H9 (cell line): ENCODE data around the gene DCDC1. TPM values are rescaled to one million over a fixed set of nuclear protein-coding genes. Genes with fewer than 3 reads are reported as not detected.

Source experiments
- DNase-seq: peaks from one replicate; pipeline ENCODE4 v3.0.0-alpha.2; 2017
- H2AFZ ChIP-seq: one replicate; pipeline ENCODE4 v1.6.1; 2013; ENCODE audit warnings: mild to moderate bottlenecking, low read length, control low read depth, moderate library complexity
- H2AK5ac ChIP-seq: 2 replicates; pipeline ENCODE4 v1.6.1; 2013; ENCODE audit warnings: low read length, control low read depth, mixed read lengths; ENCODE audit not compliant: insufficient read length
- H2BK120ac ChIP-seq: one replicate; pipeline ENCODE4 v1.6.1; 2013; ENCODE audit warnings: low read depth, mild to moderate bottlenecking, low read length, control low read depth, inconsistent platforms; ENCODE audit not compliant: poor library complexity, severe bottlenecking
- H2BK12ac ChIP-seq: 2 replicates; pipeline ENCODE4 v1.6.1; 2013; ENCODE audit warnings: low read length, control low read depth, mixed read lengths, low read depth; ENCODE audit not compliant: insufficient read length
- H2BK15ac ChIP-seq: 2 replicates; pipeline ENCODE4 v1.6.1; 2013; ENCODE audit warnings: low read depth, low read length, control low read depth
- H2BK20ac ChIP-seq: one replicate; pipeline ENCODE4 v1.6.1; 2013; ENCODE audit warnings: low read depth, mild to moderate bottlenecking, low read length, control low read depth, inconsistent platforms; ENCODE audit not compliant: poor library complexity, severe bottlenecking
- H2BK5ac ChIP-seq: 2 replicates; pipeline ENCODE4 v1.6.1; 2013; ENCODE audit warnings: low read length, control low read depth, mixed read lengths; ENCODE audit not compliant: insufficient read length
- H3K14ac ChIP-seq: 2 replicates; pipeline ENCODE4 v1.6.1; 2013; ENCODE audit warnings: low read length, control low read depth; ENCODE audit not compliant: insufficient read depth
- H3K18ac ChIP-seq: 2 replicates; pipeline ENCODE4 v1.6.1; 2013; ENCODE audit warnings: low read depth, mild to moderate bottlenecking, mixed read lengths, low read length, control low read depth; ENCODE audit not compliant: insufficient read length
- H3K23ac ChIP-seq: 2 replicates; pipeline ENCODE4 v1.6.1; 2013; ENCODE audit warnings: low read length, control low read depth, mixed read lengths, low read depth; ENCODE audit not compliant: insufficient read length
- H3K23me2 ChIP-seq: 2 replicates; pipeline ENCODE4 v1.6.1; 2013; ENCODE audit warnings: low read depth, mild to moderate bottlenecking, mixed read lengths, low read length, control low read depth; ENCODE audit not compliant: insufficient read length, poor library complexity, severe bottlenecking
- H3K27ac ChIP-seq: 2 replicates; pipeline ENCODE4 v1.5.1; 2013; ENCODE audit warnings: low read length, control low read depth, mixed read lengths, low read depth; ENCODE audit not compliant: insufficient read length
- H3K27me3 ChIP-seq: 2 replicates; pipeline ENCODE4 v1.6.1; 2013; ENCODE audit warnings: low read length, control low read depth, inconsistent platforms; ENCODE audit not compliant: insufficient read depth
- H3K4ac ChIP-seq: 2 replicates; pipeline ENCODE4 v1.6.1; 2013; ENCODE audit warnings: low read depth, mild to moderate bottlenecking, control low read depth, inconsistent platforms, low read length, moderate library complexity
- H3K4me1 ChIP-seq: 2 replicates; pipeline ENCODE4 v1.6.1; 2013; ENCODE audit warnings: low read length, control low read depth, inconsistent platforms; ENCODE audit not compliant: insufficient read depth
- H3K4me2 ChIP-seq: 2 replicates; pipeline ENCODE4 v1.6.1; 2013; ENCODE audit warnings: low read length, control low read depth, mixed read lengths; ENCODE audit not compliant: insufficient read length, insufficient read depth
- H3K56ac ChIP-seq: 2 replicates; pipeline ENCODE4 v1.6.1; 2013; ENCODE audit warnings: low read depth, mild to moderate bottlenecking, mixed read lengths, low read length, control low read depth; ENCODE audit not compliant: insufficient read length
- H3K79me1 ChIP-seq: 2 replicates; pipeline ENCODE4 v1.6.1; 2013; ENCODE audit warnings: low read depth, mild to moderate bottlenecking, moderate library complexity, low read length, control low read depth, inconsistent platforms; ENCODE audit not compliant: insufficient read depth, poor library complexity, severe bottlenecking
- H3K79me2 ChIP-seq: 2 replicates; pipeline ENCODE4 v1.6.1; 2013; ENCODE audit warnings: low read length, control low read depth, inconsistent platforms; ENCODE audit not compliant: insufficient read depth
- H3K9ac ChIP-seq: 2 replicates; pipeline ENCODE4 v1.6.1; 2013; ENCODE audit warnings: low read length, control low read depth, mixed read lengths; ENCODE audit not compliant: insufficient read length; ENCODE audit errors: extremely low read depth
- H3K9me3 ChIP-seq: one replicate; pipeline ENCODE4 v1.6.1; 2013; ENCODE audit warnings: low read depth, low read length, inconsistent platforms; ENCODE audit not compliant: control insufficient read depth
- H3T11ph ChIP-seq: one replicate; pipeline ENCODE4 v1.6.1; 2013; ENCODE audit warnings: mild to moderate bottlenecking, low read length, control low read depth, inconsistent platforms
- H4K20me1 ChIP-seq: one replicate; pipeline ENCODE4 v1.6.1; 2013; ENCODE audit not compliant: control insufficient read depth, insufficient read length, insufficient read depth
- H4K5ac ChIP-seq: 2 replicates; pipeline ENCODE4 v1.6.1; 2013; ENCODE audit warnings: low read depth, mild to moderate bottlenecking, mixed read lengths, low read length, control low read depth; ENCODE audit not compliant: insufficient read length
- H4K8ac ChIP-seq: replicated peaks from 2 replicates; pipeline ENCODE4 v1.6.1; 2013; ENCODE audit warnings: low read length, control low read depth, mixed read lengths, low read depth; ENCODE audit not compliant: insufficient read length
- H4K91ac ChIP-seq: 2 replicates; pipeline ENCODE4 v1.6.1; 2013; ENCODE audit warnings: low read depth, mild to moderate bottlenecking, moderate library complexity, mixed read lengths, low read length, control low read depth; ENCODE audit not compliant: insufficient read length
- H3K27ac Mint-ChIP-seq, 3 experiments: 2 replicates in 2 of 3; 3 replicates in 1 of 3; pipeline ENCODE4 v1.8.0; 2020 to 2021; ENCODE audit warnings: mixed read lengths in 3 of 3, mild to moderate bottlenecking in 1 of 3, moderate library complexity in 1 of 3
- H3K27me3 Mint-ChIP-seq: 2 replicates; pipeline ENCODE4 v1.8.0; 2021; ENCODE audit warnings: low read depth, mild to moderate bottlenecking, moderate library complexity, mixed read lengths
- H3K36me3 Mint-ChIP-seq, 3 experiments: 2 replicates in 2 of 3; 3 replicates in 1 of 3; pipeline ENCODE4 v1.8.0; 2020 to 2021; ENCODE audit warnings: low read depth in 3 of 3, mixed read lengths in 3 of 3; ENCODE audit not compliant: insufficient read depth in 1 of 3
- H3K4me1 Mint-ChIP-seq, 2 experiments: 2 replicates each; pipeline ENCODE4 v1.8.0; 2020; ENCODE audit warnings: mixed read lengths in 2 of 2
- H3K4me3 Mint-ChIP-seq, 2 experiments: 2 replicates in 1 of 2; 3 replicates in 1 of 2; pipeline ENCODE4 v1.8.0; 2020 to 2021; ENCODE audit warnings: mild to moderate bottlenecking in 2 of 2, mixed read lengths in 2 of 2, moderate library complexity in 1 of 2
- H3K9me3 Mint-ChIP-seq, 2 experiments: 2 replicates in 1 of 2; 3 replicates in 1 of 2; pipeline ENCODE4 v1.8.0; 2020; ENCODE audit warnings: mild to moderate bottlenecking in 2 of 2, mixed read lengths in 2 of 2, moderate library complexity in 1 of 2
- CTCF ChIP-seq: fragments of 200-600 bp; sonication (generic); conservative IDR thresholded peaks from 3 replicates; pipeline ENCODE4 v1.8.0; 2021; ENCODE audit warnings: antibody characterized with exemption, mild to moderate bottlenecking
- WGBS: extraction: QIAGEN DNeasy Blood & Tissue Kit; methylation state at CpG from one replicate; pipeline ENCODE4 v1.1.7; 2013; ENCODE audit warnings: missing lambda C conversion rate, low lambda C conversion rate, mixed read lengths; ENCODE audit not compliant: insufficient read length; ENCODE audit errors: extremely low coverage; 5-methylcytosine and 5-hydroxymethylcytosine counted together
- total RNA-seq: library from RNA; stranded (reverse); gene quantifications from 2 replicates; pipeline ENCODE4 v1.2.1, GENCODE V29; 2021

The DCDC1 gene
- total RNA-seq, 1 experiment from 2014 or later, result 0.09 TPM

GRCh38 chr11:30876663-30877396 is 492.7 kb downstream of the DCDC1 start:
- Histone ChIP-seq H2BK120ac (no peak overlapping the region), H3T11ph (no peak overlapping the region), H3K18ac (no peak overlapping the region), H2AK5ac (no peak overlapping the region), H4K5ac (no peak overlapping the region), H3K27ac (no peak overlapping the region), H2AFZ (no peak overlapping the region), H4K91ac (no peak overlapping the region), H2BK20ac (no peak overlapping the region), H3K56ac (no peak overlapping the region), H3K14ac (no peak overlapping the region), H3K9me3 (no peaks in the 10 kb centered on the region), H2BK12ac (no peak overlapping the region), H4K20me1 (no peaks in the 10 kb centered on the region), H2BK15ac (no peak overlapping the region), H3K27me3 (no peaks in the 10 kb centered on the region), H3K23ac (no peak overlapping the region), H3K79me1 (no peaks in the 10 kb centered on the region), H2BK5ac (no peak overlapping the region), H3K4me1 (no peaks in the 10 kb centered on the region), H3K79me2 (no peaks in the 10 kb centered on the region), H4K8ac (no peak overlapping the region), H3K23me2 (no peaks in the 10 kb centered on the region), H3K4me2 (no peak overlapping the region), H3K9ac (no peak overlapping the region), H3K4ac (no peak overlapping the region)
- Mint-ChIP-seq H3K27ac (no peak overlapping the region), H3K36me3 (no peaks in the 10 kb centered on the region), H3K4me1 (peaks cover 0 to 2% of the 10 kb centered on the region in 2 experiments; a peak in 1 of 4 replicates), H3K9me3 (no peaks in the 10 kb centered on the region), H3K27me3 (no peaks in the 10 kb centered on the region; the same call in 1 of the 2 replicates), H3K4me3 (no peak overlapping the region)
- no peak; the same call in 2 of the 3 replicates for TF ChIP-seq CTCF
- DNase-seq, result no peak
- no CpG with 5 or more reads among the region's 2 CpGs for WGBS
